ENCODE measurements around the gene WHRN. TPM values are rescaled to one million over a fixed set of nuclear protein-coding genes. Genes with fewer than 3 reads are reported as not detected.

Gene WHRN
- polyA plus RNA-seq, 1 donor (not counting 4 experiments of a cell fraction or from before 2014, with no cell fraction given): 1.2 TPM

DNA sequence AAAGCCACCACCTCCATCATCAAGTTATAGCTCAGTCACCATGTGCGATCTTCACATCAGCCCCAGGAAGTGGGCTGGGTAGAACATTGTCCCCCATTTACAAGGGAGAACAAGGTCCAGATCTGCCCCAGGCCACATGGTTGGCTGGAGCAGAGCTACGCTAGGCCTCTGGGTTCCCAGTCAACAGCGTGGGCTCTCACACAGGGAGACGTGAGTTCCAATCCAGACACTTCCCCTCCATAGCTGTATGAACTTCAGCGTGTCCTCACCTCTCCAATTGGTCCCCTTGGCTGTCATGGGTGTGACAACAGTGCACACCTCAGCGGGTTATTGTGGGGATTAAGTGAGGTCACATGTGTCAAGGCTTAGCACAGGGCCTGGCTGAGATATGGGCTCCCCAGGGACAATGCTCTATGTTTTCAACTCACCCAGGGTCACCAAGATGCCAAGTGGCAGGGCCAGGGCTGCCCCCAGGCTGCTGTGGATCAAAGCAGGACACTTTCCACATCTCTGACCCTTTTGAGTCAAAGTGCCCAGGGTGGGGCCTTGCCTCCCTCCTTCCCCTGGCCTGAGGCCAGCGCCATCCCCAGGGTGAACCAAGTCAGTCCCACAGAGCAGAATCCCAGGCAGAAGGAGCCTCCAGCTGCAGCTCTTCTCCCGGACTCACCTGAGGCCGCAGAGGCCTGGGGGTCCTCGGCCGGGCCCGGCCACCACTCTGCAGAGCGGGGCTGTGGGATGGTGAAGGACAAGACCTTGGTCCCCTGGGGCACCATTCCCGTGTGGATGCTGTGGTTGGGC is 137.3 kb downstream of the WHRN start:
- Histone ChIP-seq H2AFZ (ENCODE audit: control insufficient read depth, low read length) (no peak overlapping the region), H3K4me2 (ENCODE audit: control insufficient read depth, extremely low read depth, insufficient read depth, low read depth, low read length) (no peak overlapping the region), H3K9me1 (ENCODE audit: control insufficient read depth, extremely low read depth, insufficient read depth, low read length) (no peaks in the 10 kb centered on the region), H4K20me1 (ENCODE audit: control insufficient read depth, extremely low read depth, insufficient read depth, low read length) (no peaks in the 10 kb centered on the region), H3K27me3 (ENCODE audit: control insufficient read depth, extremely low read depth, insufficient read depth, low read length) (no peaks in the 10 kb centered on the region), H3K36me3 (ENCODE audit: control insufficient read depth in 2 of 2, extremely low read depth in 1 of 2, insufficient read depth in 2 of 2, low read length in 2 of 2) (peaks cover 0 to 3% of the 10 kb centered on the region in 2 experiments), H3K4me1 (ENCODE audit: control insufficient read depth, extremely low read depth, insufficient read depth, low read length) (peaks cover 17% of the 10 kb centered on the region), H3K9ac (ENCODE audit: control insufficient read depth, extremely low read depth, insufficient read depth, low read length) (no peak overlapping the region), H3K79me2 (ENCODE audit: control insufficient read depth, insufficient read depth, low read length) (no peaks in the 10 kb centered on the region), H3K4me3 (ENCODE audit: control insufficient read depth in 2 of 3, extremely low read depth in 1 of 3, insufficient read depth in 2 of 3, low read depth in 1 of 3, low read length in 3 of 3) (no peak overlapping the region), H3K27ac (ENCODE audit: control insufficient read depth, insufficient read depth, low read length) (no peak overlapping the region), H3K9me3 (ENCODE audit: control insufficient read depth, low read depth, low read length) (no peaks in the 10 kb centered on the region)
- dilution Hi-C loops (cut with MboI; ENCODE audit: extremely low pct_ligation_motif_present, low sequenced_read_pairs): no loop called here
- TF ChIP-seq EZH2 (IDR thresholded peaks at IDR 0.05; ENCODE audit: low read length): no peak
- TF ChIP-seq, protein P1, sequence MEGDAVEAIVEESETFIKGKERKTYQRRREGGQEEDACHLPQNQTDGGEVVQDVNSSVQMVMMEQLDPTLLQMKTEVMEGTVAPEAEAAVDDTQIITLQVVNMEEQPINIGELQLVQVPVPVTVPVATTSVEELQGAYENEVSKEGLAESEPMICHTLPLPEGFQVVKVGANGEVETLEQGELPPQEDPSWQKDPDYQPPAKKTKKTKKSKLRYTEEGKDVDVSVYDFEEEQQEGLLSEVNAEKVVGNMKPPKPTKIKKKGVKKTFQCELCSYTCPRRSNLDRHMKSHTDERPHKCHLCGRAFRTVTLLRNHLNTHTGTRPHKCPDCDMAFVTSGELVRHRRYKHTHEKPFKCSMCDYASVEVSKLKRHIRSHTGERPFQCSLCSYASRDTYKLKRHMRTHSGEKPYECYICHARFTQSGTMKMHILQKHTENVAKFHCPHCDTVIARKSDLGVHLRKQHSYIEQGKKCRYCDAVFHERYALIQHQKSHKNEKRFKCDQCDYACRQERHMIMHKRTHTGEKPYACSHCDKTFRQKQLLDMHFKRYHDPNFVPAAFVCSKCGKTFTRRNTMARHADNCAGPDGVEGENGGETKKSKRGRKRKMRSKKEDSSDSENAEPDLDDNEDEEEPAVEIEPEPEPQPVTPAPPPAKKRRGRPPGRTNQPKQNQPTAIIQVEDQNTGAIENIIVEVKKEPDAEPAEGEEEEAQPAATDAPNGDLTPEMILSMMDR (optimal IDR thresholded peaks at IDR 0.05 in 1 of 3, IDR thresholded peaks at IDR 0.05 in 1 of 3, conservative IDR thresholded peaks at IDR 0.05 in 1 of 3; ENCODE audit: extremely low read depth in 1 of 3, insufficient read depth in 2 of 3, low read length in 3 of 3): no peak
- no peak for DNase-seq (ENCODE audit: low read depth, low spot score)
- FAIRE-seq: no peak

DNA sequence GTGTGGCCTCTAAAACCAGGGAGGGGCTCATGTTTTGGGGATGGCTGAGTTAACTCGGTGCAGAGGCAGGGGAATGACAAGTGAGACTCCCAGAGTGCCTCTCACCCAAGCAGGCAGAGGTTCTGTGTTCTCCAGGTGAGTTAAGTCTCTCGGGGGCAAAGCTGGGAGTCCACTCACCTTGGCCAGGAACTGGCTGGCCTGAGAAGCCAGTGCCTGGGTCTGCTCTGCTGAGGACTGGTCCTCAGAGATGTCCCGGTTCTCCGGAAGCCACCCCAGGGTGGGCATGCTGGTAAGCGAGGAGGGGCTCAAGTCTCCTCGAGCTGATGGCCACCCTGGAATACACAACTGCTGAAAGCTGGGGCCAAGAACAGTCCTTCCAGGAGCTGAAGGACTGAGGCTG is 137.9 kb downstream of the WHRN start:
- Histone ChIP-seq H3K27me3 (ENCODE audit: control insufficient read depth, extremely low read depth, insufficient read depth, low read length) (no peaks in the 10 kb centered on the region), H3K36me3 (ENCODE audit: control insufficient read depth in 2 of 2, extremely low read depth in 1 of 2, insufficient read depth in 2 of 2, low read length in 2 of 2) (peaks cover 0 to 3% of the 10 kb centered on the region in 2 experiments), H3K4me3 (ENCODE audit: control insufficient read depth in 2 of 3, extremely low read depth in 1 of 3, insufficient read depth in 2 of 3, low read depth in 1 of 3, low read length in 3 of 3) (no peak overlapping the region), H3K9me3 (ENCODE audit: control insufficient read depth, low read depth, low read length) (no peaks in the 10 kb centered on the region), H3K4me2 (ENCODE audit: control insufficient read depth, extremely low read depth, insufficient read depth, low read depth, low read length) (no peak overlapping the region), H4K20me1 (ENCODE audit: control insufficient read depth, extremely low read depth, insufficient read depth, low read length) (no peaks in the 10 kb centered on the region), H3K27ac (ENCODE audit: control insufficient read depth, insufficient read depth, low read length) (no peak overlapping the region), H3K9ac (ENCODE audit: control insufficient read depth, extremely low read depth, insufficient read depth, low read length) (no peak overlapping the region), H3K79me2 (ENCODE audit: control insufficient read depth, insufficient read depth, low read length) (no peaks in the 10 kb centered on the region), H3K4me1 (ENCODE audit: control insufficient read depth, extremely low read depth, insufficient read depth, low read length) (peaks cover 14% of the 10 kb centered on the region), H3K9me1 (ENCODE audit: control insufficient read depth, extremely low read depth, insufficient read depth, low read length) (no peaks in the 10 kb centered on the region), H2AFZ (ENCODE audit: control insufficient read depth, low read length) (no peak overlapping the region)
- dilution Hi-C loops (cut with MboI; ENCODE audit: extremely low pct_ligation_motif_present, low sequenced_read_pairs): no loop called here
- TF ChIP-seq, protein P1 (optimal IDR thresholded peaks at IDR 0.05 in 1 of 3, IDR thresholded peaks at IDR 0.05 in 1 of 3, conservative IDR thresholded peaks at IDR 0.05 in 1 of 3; ENCODE audit: extremely low read depth in 1 of 3, insufficient read depth in 2 of 3, low read length in 3 of 3): no peak
- TF ChIP-seq EZH2 (IDR thresholded peaks at IDR 0.05; ENCODE audit: low read length): no peak
- DNase-seq (ENCODE audit: low read depth, low spot score) (no peak), FAIRE-seq (no peak)

Data from keratinocyte (primary cell).